Fibroblast of pulmonary artery (primary cell): ENCODE data around the gene PKMYT1.

ENCODE experiments used
- DNase-seq: peaks from one replicate; pipeline ENCODE4 v3.0.0-alpha.2; 2010; ENCODE audit warnings: low read depth
- H3K4me3 ChIP-seq: replicated peaks from 2 replicates; pipeline ENCODE4 v1.5.1; 2011; ENCODE audit warnings: low read depth, mild to moderate bottlenecking, control low read depth, low read length, moderate library complexity
- TF ChIP-seq, protein P1 (sequence below): IDR thresholded peaks from 2 replicates; pipeline ENCODE4 v1.5.1; 2011; ENCODE audit warnings: mild to moderate bottlenecking, control low read depth, low read length, inconsistent platforms; ENCODE audit errors: missing control alignments

The PKMYT1 gene

DNA sequence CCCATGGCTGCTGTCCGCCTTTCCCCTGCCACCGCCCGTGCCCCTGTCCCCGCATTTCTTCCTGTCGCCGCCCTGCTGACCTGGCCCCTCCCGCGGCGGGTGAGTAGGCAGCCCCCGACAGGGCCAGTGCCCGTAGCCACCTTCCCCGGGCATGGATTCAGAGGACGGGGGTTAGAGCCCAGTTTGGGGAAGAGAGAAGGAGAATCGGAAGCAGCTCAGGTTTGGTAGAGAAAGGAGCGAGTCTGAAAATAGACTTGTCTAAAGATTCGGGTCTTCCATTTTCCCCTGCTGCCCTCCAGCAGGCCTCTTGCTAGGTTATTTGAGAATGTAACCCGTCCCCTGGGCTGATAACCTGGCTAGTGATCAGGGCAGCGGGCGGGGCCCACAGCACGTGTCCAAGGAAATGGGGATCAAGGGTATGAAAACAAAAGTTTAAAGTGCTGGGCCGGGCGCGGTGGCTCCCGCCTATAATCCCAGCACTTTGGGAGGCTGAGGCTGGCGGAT, 24.6 kb upstream of the PKMYT1 start:
- TF ChIP-seq, protein P1, sequence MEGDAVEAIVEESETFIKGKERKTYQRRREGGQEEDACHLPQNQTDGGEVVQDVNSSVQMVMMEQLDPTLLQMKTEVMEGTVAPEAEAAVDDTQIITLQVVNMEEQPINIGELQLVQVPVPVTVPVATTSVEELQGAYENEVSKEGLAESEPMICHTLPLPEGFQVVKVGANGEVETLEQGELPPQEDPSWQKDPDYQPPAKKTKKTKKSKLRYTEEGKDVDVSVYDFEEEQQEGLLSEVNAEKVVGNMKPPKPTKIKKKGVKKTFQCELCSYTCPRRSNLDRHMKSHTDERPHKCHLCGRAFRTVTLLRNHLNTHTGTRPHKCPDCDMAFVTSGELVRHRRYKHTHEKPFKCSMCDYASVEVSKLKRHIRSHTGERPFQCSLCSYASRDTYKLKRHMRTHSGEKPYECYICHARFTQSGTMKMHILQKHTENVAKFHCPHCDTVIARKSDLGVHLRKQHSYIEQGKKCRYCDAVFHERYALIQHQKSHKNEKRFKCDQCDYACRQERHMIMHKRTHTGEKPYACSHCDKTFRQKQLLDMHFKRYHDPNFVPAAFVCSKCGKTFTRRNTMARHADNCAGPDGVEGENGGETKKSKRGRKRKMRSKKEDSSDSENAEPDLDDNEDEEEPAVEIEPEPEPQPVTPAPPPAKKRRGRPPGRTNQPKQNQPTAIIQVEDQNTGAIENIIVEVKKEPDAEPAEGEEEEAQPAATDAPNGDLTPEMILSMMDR = no peak
- no peak overlapping the region for H3K4me3 ChIP-seq
- no peak for DNase-seq

DNA sequence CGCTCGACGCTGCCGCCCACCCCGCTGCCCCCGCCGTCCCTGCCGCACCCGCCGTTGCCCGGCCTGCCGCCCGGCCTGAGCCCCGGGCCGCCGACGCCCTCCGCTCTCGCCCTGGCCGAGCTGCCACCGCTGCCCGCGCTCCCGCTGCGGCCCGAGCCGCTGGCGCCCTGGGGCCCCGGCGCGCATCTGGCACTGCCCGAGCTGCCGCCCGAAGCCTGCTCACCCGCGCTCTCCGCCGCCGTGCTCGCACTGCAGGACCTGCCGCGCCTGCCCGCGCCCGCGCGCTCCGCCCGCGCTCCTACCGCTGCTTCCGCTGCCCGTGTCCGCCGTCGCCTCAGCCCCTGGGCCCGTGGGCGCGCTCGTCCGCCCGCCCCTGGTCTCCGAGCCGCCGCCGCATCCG, 24.1 kb upstream of the PKMYT1 start:
- no peak overlapping the region for H3K4me3 ChIP-seq
- DNase-seq = no peak
- TF ChIP-seq, protein P1 = no peak

DNA sequence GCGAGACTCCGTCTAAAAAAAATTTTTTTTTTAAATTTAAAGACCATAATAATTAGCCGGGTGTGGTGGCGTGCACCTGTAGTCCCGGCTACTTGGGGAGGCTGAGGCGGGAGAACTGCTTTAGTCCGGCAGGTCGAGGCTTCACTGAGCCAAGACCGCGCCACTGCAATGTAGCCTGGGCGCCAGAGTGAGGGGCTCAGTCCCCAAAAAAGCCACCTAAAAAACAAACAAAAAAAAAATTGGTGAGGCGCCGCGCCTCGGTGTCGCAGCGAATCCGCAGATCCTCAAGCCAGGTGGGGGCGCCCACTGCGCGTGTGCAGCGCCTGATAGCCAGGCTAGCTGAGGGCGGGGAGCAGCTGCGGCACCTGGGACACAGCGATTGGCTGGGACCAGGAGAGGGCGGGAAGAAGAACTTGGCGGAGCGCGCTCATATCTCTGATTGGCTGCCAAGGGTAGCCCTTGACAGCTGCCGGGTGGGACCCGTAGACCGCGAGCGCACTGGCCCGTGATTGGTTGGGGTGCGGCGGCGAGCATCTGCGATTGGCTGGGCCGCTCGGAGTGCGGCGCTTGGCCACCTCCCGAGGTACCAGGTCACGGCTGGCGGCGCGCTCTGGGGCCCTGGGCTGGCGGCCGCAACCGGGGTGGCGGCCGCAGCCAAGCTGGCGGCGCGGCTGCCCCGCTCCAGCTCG, 23.5 kb upstream of the PKMYT1 start:
- no peak overlapping the region for H3K4me3 ChIP-seq
- TF ChIP-seq, protein P1 = peak; percentile 21
- DNase-seq = peak; percentile 99

DNA sequence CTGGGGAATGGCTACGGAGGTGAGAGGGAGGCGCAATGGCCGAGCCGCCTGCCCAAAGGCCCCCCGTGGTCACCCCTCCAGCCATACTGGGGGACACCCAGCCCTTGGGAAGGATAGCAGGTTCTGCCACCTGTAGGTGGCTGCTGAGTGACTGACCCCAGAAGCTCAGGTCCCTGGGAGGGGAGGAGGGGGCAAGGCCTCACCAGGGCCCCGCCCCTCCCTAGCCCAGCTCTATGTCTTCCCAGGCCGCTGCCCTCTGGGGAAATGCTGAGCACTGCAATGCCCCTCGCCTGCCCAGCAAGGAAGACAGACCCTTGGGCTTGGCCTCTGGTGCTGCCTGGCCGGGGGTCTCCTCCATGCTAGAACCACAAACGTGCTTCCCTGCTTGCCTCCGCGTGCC, 21.1 kb upstream of the PKMYT1 start:
- no peak overlapping the region for H3K4me3 ChIP-seq
- DNase-seq = no peak
- TF ChIP-seq, protein P1 = no peak

DNA sequence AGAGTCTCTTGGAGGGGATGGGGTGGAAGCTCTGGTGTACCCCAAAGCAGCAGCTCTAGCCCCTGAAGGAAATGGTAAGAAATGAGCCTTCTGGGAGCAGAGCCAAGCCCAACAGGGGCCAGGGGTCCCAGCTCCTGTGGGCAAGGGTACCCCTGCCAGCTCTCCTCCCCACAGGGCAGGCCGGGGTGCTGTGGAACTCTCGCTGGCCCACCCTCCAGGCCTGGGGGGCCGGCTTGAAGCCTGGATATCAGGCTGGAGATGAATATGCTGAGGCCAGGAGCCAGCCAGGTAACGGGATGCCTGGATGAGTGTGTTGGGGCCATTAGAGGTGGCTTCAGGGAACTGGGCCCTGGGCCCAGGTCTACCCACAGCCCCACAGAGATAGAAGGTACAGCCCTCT, 20.3 kb upstream of the PKMYT1 start:
- H3K4me3 ChIP-seq = no peak overlapping the region
- TF ChIP-seq, protein P1 = no peak
- DNase-seq = no peak

DNA sequence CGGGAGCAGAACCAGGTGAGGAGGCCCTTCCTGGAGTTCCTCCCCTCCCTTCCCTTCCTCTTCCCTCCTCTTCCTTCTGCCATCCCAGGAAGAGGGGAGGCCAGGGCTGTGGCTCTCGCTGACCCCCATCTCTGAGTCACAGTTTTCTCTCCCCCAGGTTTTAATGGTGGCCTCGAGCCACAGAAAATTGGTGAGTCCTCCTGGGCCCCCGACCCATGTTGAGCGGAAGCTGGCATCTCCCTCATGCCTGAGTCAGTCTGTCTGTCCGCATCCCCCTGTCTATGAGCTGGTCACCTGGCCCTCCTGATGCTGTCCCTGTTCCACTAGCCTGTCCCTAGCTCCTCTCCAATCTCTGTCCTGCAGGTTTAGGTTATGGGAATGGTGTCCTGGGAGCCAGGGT, 19.7 kb upstream of the PKMYT1 start:
- TF ChIP-seq, protein P1 = no peak
- no peak for DNase-seq
- H3K4me3 ChIP-seq = no peak overlapping the region

DNA sequence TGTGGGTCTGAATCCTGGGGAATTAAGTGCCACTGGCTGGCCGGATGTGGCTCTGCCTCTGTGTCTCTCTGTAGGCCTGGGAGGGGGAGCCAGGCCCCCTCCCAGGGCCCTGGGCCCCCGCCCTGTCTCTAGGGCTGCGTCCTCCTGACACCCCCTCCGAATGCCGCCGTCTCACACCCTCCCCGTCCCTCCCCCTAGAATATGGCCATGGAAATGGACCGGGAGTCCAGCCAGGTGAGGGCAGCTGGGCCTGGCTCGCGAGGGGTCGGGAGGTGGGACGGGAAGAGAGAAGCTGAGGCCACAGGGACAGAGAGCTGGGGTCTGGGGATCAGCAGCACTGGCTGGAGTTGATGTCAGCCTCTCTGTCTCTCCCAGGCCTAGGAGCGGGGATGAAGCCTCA, 16.1 kb upstream of the PKMYT1 start:
- DNase-seq = no peak
- no peak overlapping the region for H3K4me3 ChIP-seq

More for the DNA sequence above, 16.1 kb upstream of the PKMYT1 start:
- TF ChIP-seq, protein P1 = no peak
